ENCODE measurements around the gene LRP1B. TPM values are rescaled to one million over a fixed set of nuclear protein-coding genes. Genes with fewer than 3 reads are reported as not detected.

Gene LRP1B
- polyA plus RNA-seq, 2 of the 4 experiments (the other 2 are of a cell fraction), result 0.03 TPM; not detected in 1

- H3K4me3 ChIP-seq, result no peak overlapping the region
- CTCF ChIA-PET, result no interaction called here
- ATAC-seq, result no peak
- no peak for DNase-seq (ENCODE audit: low read depth in 1 of 2, low spot score in 1 of 2)
- no peak overlapping the region for H3K4me2 ChIP-seq
- no peaks in the 10 kb centered on the region for H3K4me1 ChIP-seq
- TF ChIP-seq, protein P1, sequence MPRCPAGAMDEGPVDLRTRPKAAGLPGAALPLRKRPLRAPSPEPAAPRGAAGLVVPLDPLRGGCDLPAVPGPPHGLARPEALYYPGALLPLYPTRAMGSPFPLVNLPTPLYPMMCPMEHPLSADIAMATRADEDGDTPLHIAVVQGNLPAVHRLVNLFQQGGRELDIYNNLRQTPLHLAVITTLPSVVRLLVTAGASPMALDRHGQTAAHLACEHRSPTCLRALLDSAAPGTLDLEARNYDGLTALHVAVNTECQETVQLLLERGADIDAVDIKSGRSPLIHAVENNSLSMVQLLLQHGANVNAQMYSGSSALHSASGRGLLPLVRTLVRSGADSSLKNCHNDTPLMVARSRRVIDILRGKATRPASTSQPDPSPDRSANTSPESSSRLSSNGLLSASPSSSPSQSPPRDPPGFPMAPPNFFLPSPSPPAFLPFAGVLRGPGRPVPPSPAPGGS (IDR thresholded peaks at IDR 0.05), result no peak
- TF ChIP-seq CBX2 (IDR thresholded peaks at IDR 0.05; ENCODE audit: borderline replicate concordance, low read depth), result no peak
- no peak for TF ChIP-seq NR3C1 (IDR thresholded peaks at IDR 0.05)
- no peak for TF ChIP-seq PHF8 (IDR thresholded peaks at IDR 0.05; ENCODE audit: borderline replicate concordance, low read depth)
- no peak for TF ChIP-seq NPAS2 (CRISPR knock-in tag; IDR thresholded peaks at IDR 0.05; ENCODE audit: borderline replicate concordance)
- TF ChIP-seq CHD2 (IDR thresholded peaks at IDR 0.05; ENCODE audit: low read length, partially characterized antibody), result no peak
- TF ChIP-seq CHD4 (IDR thresholded peaks at IDR 0.05; ENCODE audit: borderline replicate concordance), result no peak
- no peak for TF ChIP-seq CBX8 (IDR thresholded peaks at IDR 0.05)
- TF ChIP-seq JUN (IDR thresholded peaks at IDR 0.05), result no peak
- no peak for TF ChIP-seq HOXB5 (CRISPR knock-in tag; IDR thresholded peaks at IDR 0.05)
- no peak for TF ChIP-seq SMC3 (IDR thresholded peaks at IDR 0.05)
- no peak for TF ChIP-seq HEYL (CRISPR knock-in tag; IDR thresholded peaks at IDR 0.05)
- H3K27ac ChIP-seq, result no peak overlapping the region
- POLR2A ChIA-PET, result no interaction called here
- WGBS (ENCODE audit: missing lambda C conversion rate), result 31% methylated on average over 1 of the region's 1 CpG
- FAIRE-seq, result no peak
- no peaks in the 10 kb centered on the region for H3K9me3 ChIP-seq
These were observed 190.1 kb downstream of the LRP1B start for GRCh38 chr2:141940709-141941108.

DNA sequence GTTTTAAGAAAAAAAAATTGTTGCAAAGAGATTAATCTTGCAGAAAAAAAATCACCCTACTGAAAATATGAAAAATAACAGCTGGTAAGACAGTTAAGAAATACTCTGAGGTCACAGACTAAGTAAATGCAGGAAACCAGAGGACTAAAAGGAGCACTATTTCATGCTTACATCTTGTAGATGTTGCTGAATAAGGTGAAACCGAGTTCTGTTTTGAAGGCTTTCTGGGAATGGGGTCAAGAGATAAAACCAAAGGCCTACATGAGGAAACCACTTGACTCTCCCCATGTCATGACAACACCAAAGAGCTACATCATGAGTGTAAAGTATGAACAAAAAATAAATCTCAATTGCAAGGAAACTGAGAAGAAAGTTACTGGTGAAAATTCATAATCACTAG, 197.6 kb downstream of the LRP1B start:
- TF ChIP-seq KDM5A (IDR thresholded peaks at IDR 0.05) (no peak), HOXB13 (CRISPR knock-in tag; IDR thresholded peaks at IDR 0.05; ENCODE audit: low read depth) (no peak), POLR2AphosphoS2 (conservative IDR thresholded peaks at IDR 0.05; ENCODE audit: low read length) (no peak), SMC3 (IDR thresholded peaks at IDR 0.05) (no peak), RARB (CRISPR knock-in tag; IDR thresholded peaks at IDR 0.05) (no peak)
- TF ChIP-seq, protein P2, sequence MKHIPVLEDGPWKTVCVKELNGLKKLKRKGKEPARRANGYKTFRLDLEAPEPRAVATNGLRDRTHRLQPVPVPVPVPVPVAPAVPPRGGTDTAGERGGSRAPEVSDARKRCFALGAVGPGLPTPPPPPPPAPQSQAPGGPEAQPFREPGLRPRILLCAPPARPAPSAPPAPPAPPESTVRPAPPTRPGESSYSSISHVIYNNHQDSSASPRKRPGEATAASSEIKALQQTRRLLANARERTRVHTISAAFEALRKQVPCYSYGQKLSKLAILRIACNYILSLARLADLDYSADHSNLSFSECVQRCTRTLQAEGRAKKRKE (CRISPR knock-in tag; IDR thresholded peaks at IDR 0.05; ENCODE audit: low read depth), result no peak
- 0% methylated on average over 1 of the region's 1 CpG for WGBS (ENCODE audit: missing lambda C conversion rate)
- H3K4me3 ChIP-seq, result no peak overlapping the region
- FAIRE-seq (no peak), DNase-seq (ENCODE audit: low read depth in 1 of 2, low spot score in 1 of 2) (no peak), ATAC-seq (no peak)
- H3K4me1 ChIP-seq, result no peaks in the 10 kb centered on the region
- ChIA-PET CTCF (no interaction called here), POLR2A (no interaction called here)
- H3K9me3 ChIP-seq, result no peaks in the 10 kb centered on the region
- H3K27ac ChIP-seq, result no peak overlapping the region
- H3K4me2 ChIP-seq, result no peak overlapping the region

GRCh38 chr2:141932261-141932660, 198.6 kb downstream of the LRP1B start:
- no peak for TF ChIP-seq RARB (CRISPR knock-in tag; IDR thresholded peaks at IDR 0.05)
- Histone ChIP-seq H3K27ac (no peak overlapping the region), H3K4me2 (no peak overlapping the region), H3K4me3 (no peak overlapping the region), H3K4me1 (no peaks in the 10 kb centered on the region), H3K9me3 (no peaks in the 10 kb centered on the region)
- 18% methylated on average over 2 of the region's 2 CpGs for WGBS (ENCODE audit: missing lambda C conversion rate)
- POLR2A ChIA-PET, result no interaction called here
- ATAC-seq (no peak), FAIRE-seq (no peak), DNase-seq (ENCODE audit: low read depth in 1 of 2, low spot score in 1 of 2) (no peak)
- CTCF ChIA-PET, result no interaction called here

DNA sequence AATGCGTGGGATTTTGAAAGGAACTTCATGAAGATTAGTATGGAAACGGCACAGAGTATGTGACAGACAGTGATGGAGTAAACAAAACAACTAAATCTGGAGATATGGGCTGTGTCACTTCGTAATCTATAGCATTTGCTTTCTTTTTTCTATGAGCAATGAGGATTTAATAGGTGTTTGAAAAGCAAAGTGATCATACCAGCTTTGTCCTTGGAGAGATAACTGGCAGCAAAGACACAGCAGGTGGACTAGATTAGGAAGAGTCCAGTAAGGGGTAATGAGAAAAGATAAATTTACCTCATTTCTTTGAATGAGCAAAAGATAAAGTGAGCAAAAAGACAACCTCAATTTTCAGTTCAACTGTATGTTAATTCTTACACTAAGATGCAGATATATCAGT, 199.0 kb downstream of the LRP1B start:
- no peak for FAIRE-seq
- WGBS (ENCODE audit: missing lambda C conversion rate), result 35% methylated on average over 3 of the region's 3 CpGs
- Histone ChIP-seq H3K27ac (no peak overlapping the region), H3K9me3 (no peaks in the 10 kb centered on the region), H3K4me2 (no peak overlapping the region), H3K4me1 (no peaks in the 10 kb centered on the region), H3K4me3 (no peak overlapping the region)
- DNase-seq (ENCODE audit: low read depth in 1 of 2, low spot score in 1 of 2), result no peak
- ChIA-PET POLR2A (no interaction called here), CTCF (no interaction called here)
- ATAC-seq, result no peak
- TF ChIP-seq HMGXB4 (CRISPR knock-in tag; IDR thresholded peaks at IDR 0.05; ENCODE audit: borderline replicate concordance) (no peak), ZC3H11A (IDR thresholded peaks at IDR 0.05) (no peak), JUN (IDR thresholded peaks at IDR 0.05) (no peak), CTCF (IDR thresholded peaks at IDR 0.05) (no peak), CBX2 (IDR thresholded peaks at IDR 0.05; ENCODE audit: borderline replicate concordance, low read depth) (no peak), ZFP36 (IDR thresholded peaks at IDR 0.05; ENCODE audit: borderline replicate concordance, partially characterized antibody) (no peak), HDAC2 (IDR thresholded peaks at IDR 0.05) (no peak), HOXB13 (CRISPR knock-in tag; IDR thresholded peaks at IDR 0.05; ENCODE audit: low read depth) (no peak), E2F6 (IDR thresholded peaks at IDR 0.05; ENCODE audit: borderline replicate concordance, low read depth) (no peak), RARB (CRISPR knock-in tag; IDR thresholded peaks at IDR 0.05) (no peak), RFX5 (IDR thresholded peaks at IDR 0.05) (no peak)
- TF ChIP-seq, protein P3, sequence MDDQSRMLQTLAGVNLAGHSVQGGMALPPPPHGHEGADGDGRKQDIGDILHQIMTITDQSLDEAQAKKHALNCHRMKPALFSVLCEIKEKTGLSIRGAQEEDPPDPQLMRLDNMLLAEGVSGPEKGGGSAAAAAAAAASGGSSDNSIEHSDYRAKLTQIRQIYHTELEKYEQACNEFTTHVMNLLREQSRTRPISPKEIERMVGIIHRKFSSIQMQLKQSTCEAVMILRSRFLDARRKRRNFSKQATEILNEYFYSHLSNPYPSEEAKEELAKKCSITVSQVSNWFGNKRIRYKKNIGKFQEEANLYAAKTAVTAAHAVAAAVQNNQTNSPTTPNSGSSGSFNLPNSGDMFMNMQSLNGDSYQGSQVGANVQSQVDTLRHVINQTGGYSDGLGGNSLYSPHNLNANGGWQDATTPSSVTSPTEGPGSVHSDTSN (IDR thresholded peaks at IDR 0.05), result no peak

All from A549 (cell line).